RPMI7951 (cell line): Measurements from ENCODE around the gene ALK. TPM values are rescaled to one million over a fixed set of nuclear protein-coding genes. Genes with fewer than 3 reads are reported as not detected.

ENCODE experiments used
- DNase-seq: peaks from one replicate; pipeline ENCODE4 v3.0.0-alpha.2; 2012; ENCODE audit warnings: low read depth
- total RNA-seq: library from RNA; depleted of rRNA; stranded (reverse); fragments of >200 nt; shearing (Covaris generic); gene quantifications from 2 replicates; pipeline ENCODE4 v1.2.3, GENCODE V29; 2014

ALK gene
- total RNA-seq, 1 experiment from 2014 or later: 0.12 TPM

- no peak for DNase-seq
Observed at GRCh38 chr2:29796446-29796845, 124.9 kb downstream of the ALK start.

GRCh38 chr2:29789911-29790485, 131.4 kb downstream of the ALK start:
- no peak for DNase-seq

GRCh38 chr2:29787473-29788465, 133.6 kb downstream of the ALK start:
- DNase-seq: no peak

DNA sequence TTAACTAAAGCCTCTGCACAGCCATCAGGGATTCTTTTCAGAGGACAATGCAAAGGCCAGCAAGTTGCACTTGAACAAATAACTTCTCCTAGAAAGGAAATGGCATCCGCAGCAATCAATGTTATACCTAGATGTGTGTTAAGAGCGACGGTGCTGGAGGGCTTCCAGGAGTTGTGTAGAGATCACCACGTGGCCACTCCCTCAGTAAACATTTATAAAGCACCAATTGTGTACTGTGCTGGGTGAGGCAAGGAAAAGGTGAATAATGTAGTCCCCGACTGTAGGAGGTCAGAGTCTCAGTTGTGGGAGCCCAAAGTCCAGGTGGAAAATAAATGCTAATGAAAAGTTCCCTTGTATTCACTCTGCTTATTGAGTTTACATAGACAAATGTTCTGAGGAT, 135.0 kb downstream of the ALK start:
- DNase-seq: no peak

GRCh38 chr2:29783666-29784065, 137.7 kb downstream of the ALK start:
- no peak for DNase-seq

DNA sequence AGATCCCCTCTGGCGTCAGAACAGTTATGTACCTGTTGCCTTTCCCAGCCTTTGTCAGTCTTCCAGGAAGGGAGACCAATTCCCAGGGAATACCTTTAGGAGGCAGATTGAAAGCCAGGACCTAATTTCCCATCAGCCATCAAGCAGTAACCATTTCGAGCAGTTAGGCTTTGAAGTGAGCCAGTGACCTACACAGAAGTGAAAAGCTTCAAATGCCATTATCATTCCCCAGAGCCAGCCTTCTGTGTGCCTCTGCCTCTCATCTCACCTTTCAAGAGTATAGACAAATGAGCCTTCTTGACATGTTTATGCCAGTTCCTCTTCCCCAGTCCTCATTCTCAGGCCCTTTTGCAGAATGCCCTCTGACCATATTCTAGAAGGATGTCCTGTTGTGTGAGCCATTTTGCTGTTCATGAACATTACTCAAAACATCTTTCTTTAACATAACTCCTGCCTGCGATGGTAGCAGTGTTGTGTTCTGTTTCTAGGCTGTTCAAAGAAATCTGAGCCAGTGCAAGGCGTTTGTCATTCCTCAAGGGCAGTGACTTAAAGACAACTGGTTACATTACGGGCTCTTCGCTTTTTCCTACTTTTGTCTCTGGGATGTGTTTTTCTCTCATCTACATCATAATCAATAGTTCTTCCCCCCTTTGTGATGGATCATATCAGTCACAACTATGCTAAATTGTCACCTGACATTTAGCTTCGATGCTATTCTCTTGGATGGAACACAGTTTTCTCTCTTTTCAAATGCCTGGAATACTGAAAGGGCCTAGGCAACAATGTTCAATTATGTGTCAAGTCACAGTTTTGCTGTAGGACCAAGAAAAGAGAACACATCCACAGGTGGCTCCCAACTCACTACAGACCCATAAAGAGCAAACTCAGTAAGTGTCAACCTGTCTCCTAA, 138.6 kb downstream of the ALK start:
- DNase-seq: no peak

GRCh38 chr2:29782087-29782486, 139.3 kb downstream of the ALK start:
- no peak for DNase-seq

DNA sequence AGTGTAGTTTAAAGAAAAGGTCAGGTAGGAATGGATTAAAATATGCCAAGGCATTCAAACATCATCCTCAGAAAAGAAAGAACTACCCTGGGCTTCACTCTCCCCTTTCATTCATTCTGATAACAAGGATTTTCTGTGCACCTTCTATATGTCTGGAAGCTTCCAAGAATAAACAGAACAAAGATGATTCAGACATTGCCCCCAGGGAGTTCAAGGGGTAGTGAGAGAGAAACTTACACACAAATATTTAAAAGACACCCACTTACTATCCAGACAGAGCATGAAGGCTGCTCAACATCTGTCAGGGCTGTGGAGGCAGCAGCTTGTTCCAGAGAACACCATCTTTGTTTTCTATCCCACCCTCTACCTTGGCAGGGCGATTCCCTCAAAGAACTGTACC, 140.5 kb downstream of the ALK start:
- peak; percentile 47 for DNase-seq

- no peak for DNase-seq
Observed at GRCh38 chr2:29777161-29777560, 144.2 kb downstream of the ALK start.

GRCh38 chr2:29776406-29776805, 145.0 kb downstream of the ALK start:
- DNase-seq: no peak

GRCh38 chr2:29775937-29776336, 145.4 kb downstream of the ALK start:
- DNase-seq: no peak

DNA sequence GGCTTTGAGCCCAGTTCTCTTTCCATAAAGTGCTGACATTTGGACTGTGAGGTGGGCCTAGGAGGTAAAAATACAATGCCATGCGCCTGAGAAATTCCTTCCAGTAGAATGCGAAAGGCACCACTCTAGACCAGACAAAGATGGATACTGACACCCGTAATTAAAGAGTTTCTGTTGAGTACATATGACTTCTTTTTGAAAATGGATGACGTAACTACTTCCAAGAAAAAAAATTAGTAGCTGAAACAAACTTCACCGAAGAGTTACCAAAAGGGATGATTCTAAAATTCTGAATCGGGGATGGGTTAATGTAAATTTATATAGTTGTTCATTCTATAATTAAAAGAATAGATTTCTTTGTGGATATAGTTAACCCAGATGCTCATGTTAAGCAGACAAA, 146.8 kb downstream of the ALK start:
- no peak for DNase-seq

DNA sequence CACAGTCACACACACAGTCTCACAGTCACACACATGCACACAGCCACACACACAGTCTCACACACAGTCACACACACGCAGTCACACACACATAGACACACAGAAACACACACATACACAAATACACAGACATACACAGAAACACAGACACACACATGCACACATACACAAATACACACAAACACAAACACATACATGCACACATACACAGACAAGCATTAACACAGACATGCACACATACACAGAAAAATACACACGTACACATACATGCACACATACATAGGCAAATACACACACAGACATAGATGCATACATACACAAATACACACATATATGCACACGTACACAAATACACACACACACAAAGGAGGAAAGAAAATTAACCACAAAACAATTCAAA, 150.5 kb downstream of the ALK start:
- DNase-seq: no peak

DNA sequence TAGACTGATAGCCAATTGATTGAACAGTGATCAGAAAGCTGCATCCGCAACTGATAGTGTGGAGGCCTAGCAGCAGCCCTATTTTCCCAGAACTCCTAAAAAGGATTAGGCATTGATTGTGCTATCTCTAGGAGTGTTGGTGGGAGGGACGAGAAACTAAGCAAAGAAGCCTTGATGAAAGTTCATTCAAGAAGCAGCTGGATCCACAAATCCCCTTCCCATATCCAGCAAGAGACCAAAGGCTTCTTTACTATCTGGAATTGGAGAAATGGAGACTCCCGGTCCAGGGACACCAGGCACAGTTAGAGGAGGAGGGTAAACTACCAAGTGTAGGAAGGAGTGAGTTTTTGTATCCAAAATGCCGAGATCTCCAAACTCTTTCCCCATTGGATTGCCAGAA, 151.5 kb downstream of the ALK start:
- no peak for DNase-seq

DNA sequence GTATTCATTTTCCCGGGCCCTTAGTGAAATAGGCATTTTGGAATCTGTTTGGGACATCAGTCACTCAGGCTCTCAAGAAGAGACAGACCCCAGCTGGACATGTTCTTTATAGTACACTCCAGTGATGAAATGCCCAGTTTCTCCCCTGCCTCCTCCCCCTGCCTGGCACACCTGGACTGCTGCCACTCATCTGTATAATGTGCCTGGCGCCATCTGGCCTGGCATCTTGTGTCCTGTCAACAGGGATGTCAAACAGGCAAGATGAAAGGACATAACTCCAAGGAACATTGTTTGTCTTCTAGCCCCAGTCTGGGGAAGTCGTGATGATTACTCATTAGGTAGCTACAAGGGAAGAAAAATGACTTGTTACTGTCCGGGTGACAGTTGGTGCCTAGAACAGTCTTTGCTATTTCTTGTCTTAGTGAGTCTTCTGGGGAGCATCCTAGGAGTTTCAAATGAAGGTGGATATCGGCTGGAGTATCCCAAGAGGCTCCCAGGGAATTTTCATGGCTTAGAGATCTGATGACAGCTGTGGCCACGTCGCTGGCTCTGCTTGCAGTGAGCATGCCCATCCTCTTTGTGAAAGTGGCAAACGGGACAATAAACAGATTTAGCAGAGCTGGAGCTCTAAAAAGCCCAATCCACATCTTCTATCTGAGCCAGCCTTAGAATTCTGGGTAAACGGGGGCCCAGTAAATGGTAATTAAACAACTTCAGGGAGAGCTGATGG, 153.6 kb downstream of the ALK start:
- DNase-seq: no peak

- no peak for DNase-seq
Observed at GRCh38 chr2:29766191-29766590, 155.2 kb downstream of the ALK start.

DNA sequence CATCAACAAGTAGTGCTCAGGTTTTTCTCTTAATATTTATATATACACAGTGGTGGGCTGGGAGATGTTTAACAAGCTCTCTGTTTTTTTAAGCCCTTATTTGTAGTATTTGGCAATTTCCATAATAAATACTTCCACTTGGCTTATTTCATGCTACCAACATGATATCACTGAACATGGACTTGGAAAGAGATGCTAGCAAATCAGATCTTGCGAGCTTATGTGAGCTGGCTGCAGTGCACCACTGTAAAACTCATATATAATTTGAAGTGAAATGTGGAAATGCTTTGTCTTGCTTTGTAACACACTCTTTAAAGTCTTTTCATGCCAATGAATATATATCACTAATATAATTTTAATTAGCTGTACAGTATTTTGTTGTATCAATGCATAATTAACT, 155.7 kb downstream of the ALK start:
- no peak for DNase-seq

DNA sequence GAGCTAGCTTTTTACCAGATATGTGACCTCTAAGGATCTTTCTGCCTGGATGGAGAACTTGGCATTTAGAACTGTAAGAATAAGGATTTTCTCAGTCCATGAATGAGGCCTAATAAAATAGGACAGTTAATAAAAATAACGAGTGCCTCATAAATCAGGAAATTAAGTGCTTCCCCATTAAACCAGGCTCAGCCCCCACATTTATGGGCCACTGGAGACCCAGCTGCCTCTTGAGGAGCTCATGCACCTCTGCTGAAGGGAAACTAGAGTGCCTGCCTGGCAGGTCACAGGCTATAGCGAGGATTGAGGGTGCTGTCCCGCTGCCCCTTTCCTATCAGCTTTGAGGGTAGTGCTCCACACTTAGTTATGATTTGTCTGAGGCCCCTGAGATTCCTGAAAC, 158.0 kb downstream of the ALK start:
- no peak for DNase-seq

- DNase-seq: no peak
Observed at GRCh38 chr2:29762239-29762638, 159.1 kb downstream of the ALK start.

- no peak for DNase-seq
Observed at GRCh38 chr2:29761278-29761677, 160.1 kb downstream of the ALK start.

DNA sequence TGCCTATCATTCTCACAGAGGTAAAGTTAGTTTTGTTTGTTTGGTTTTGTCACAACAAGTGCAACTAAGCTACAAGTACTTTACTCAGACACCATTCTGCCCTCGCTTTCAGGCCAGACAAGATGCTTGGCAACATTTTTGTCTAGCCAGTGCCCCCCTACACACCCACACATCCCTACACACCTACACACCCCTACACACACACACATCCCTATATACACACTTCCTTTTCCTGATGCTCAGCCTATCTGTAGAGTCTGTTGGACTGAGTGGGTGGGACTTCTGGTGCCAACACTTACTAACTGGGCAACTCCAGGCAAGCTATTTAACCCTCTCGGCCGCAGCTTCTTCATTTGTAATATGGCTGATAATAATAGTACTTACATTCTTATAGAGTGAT, 161.4 kb downstream of the ALK start:
- DNase-seq: no peak

GRCh38 chr2:29759360-29759759, 162.0 kb downstream of the ALK start:
- DNase-seq: no peak
